ENCODE data around the gene CALB2.
"Not testable (repeated sequence)": the region's sequence is repeated elsewhere in the genome, so short reads cannot be mapped to it uniquely, and the experiment has no call there.

CALB2 gene

GRCh38 chr16:71358464-71358998 is at the start of gene CALB2:
TSS of gene CALB2 (plus strand) at chr16:71358723. CDS start at chr16:71358793, 70 bp downstream.
- DNase-seq: peak; percentile 69 to 70

DNA sequence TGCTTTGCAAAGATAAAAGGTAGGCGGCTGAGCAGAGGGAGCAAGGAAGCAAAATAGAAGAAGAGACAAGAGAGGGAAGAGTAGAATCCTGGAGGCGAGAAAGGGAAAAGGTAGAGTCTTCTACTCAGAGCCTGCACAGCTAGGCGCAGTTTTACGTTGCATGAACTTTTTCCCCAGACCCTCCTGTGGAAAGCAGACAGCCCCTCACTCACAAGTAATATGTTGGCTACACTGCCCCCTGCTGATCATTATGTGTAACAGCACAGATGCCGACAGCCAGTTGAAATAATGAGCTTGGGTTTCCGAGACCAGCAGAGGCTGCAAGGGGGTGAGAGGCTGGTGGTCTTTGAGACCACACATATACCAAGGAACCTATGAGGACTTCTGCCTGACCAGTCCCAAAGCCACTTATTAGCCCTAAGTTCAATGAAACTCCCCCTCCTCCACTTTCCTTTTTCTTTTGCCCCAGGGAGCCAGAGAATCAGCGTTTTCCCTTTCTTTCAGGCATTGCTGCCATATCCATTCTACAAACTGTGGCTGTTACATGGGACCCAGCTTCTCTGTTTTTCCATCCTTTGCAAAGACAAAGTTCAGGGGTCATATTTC is 46.9 kb upstream of the CALB2 start:
- DNase-seq: peak; percentile 5 to 21

DNA sequence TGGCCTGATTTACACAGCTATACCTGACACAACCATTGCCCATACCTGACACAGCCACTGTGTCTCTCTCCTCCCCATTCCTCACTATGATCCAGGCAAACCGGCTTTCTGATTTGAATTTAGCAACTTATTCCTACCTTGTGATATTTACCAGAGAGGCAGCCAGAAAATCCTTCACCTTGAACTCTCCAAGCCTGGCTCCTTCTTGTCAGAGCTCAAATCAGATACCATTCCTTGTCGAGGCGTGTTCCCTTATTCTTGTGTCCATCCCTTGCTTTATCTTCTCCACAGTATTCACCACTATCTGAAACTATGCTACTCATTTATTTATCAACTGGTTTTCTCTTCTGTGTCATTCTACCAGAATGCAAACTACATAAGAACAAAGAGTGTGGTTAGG is 44.9 kb upstream of the CALB2 start:
- DNase-seq: not testable (repeated sequence)

DNA sequence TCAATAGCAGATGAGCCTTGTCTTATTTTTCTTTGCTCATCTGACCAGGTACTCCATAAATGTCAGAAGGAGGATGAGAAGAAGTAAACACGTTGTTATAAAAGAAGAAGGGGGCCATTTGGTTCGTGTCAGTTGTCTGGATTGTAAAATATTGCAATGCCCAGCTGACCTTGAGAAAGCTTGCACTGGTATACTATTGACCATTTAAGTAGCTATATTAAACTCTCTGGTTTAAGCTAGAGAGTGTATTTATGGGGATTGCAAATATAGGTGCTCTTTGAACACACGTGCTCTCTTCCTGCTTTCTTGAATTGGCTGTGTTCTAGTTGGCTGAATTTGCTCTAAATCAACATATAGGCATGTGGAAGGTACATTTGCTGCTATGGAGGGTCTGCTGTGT is 43.3 kb upstream of the CALB2 start:
- no peak for DNase-seq

- DNase-seq: no peak
Observed at GRCh38 chr16:71319999-71320398, 38.5 kb upstream of the CALB2 start.

- DNase-seq: no peak
Observed at GRCh38 chr16:71327720-71328119, 30.8 kb upstream of the CALB2 start.

DNA sequence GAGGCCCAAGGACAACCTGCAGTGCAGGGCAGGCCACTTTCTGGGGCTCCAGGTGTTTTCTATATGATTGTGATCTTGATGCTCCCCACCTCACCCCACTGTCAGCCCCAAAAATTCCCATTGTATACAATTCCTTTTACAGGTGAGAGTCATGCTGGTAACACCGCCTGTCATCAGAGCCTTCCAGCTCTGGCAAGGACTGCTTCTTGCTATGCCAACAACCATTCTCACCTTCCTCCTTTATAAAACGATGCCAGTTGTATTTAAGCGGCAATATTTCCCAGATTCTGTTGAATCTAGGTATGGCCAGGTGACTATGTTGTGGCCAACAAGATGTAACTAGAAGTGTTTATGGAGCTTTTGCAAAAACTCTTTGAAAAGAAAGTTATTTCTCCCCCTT is 30.4 kb upstream of the CALB2 start:
- DNase-seq: no peak

- DNase-seq: no peak
Observed at GRCh38 chr16:71337631-71338030, 20.9 kb upstream of the CALB2 start.

DNA sequence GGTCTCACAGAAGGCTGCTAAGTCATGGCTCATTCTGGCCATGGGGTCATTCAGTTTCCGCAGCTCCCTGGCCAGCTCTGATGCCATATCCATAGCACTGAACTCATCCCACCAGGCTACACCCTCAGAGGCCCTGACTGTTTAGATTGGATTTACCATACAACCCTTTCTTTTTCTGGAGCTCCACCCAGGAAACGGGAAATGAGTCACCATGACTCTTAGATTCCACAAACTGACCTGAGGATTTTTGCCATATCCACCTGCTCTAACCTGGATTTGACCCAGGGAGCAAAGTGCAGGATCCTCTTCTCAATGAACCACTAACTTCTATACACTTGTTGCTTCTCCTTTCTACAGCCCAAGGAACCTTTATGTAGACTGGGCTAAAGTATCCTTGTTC is 20.3 kb upstream of the CALB2 start:
- DNase-seq: no peak

DNA sequence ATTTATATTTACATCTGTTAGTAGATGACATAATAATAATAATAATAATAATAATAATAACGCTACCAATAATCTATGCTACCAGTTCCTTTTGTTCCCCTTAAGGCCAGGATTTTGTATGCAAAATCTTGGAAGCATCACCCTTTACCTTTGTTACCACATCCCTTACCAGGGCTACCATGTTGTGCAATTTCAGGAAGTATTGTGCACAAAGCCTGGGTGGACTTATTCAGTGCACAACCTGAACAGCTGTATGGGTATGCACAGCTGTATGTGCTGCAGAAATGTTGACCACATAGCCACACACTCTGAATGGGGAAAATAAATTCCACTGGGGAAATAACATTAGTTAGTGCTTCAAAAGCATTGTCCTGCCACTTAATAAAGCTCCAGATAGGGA is 19.9 kb upstream of the CALB2 start:
- DNase-seq: no peak

DNA sequence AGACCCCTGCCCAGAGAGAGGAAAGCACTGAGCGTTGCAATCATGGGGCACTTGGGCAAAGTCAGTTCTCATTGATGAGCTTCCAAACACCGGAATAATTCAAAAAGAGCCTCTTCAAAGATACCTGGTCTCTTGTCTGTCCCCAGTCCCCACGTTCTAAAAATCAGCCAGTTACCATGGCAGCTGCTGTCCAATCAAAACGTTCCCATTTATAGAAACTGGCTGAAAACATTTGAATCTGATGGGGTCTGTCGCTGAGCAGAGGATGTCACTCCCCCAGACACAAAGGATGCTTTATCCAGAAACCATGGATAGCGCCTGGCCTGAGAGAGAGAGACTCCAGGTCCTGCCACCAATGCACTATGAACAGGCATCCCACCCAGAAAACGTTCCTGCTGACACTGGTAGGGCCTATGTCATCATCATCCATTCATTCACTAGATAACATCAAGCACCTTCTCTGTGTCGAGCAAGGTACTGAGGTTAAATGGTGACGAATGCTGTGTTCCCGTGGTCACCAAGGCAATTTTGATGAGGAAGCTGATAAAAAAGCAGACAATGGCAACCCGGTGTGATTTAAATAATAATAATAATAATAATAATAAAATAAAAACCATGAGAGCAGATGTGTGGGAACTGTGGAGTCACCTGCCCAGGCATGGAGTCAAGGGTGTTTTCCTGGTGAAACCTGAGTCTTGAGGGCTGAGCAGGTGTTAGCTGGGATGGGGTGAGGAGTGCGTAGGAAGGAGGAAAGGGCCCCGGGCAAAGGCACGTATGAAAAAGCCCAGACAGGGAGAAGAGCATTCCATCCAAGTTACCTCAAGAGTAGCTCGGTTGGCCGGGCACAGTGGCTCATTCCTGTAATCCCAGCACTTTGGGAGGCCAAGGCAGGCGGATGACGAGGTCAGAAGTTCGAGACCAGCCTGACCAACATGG is 19.0 kb upstream of the CALB2 start:
- no peak for DNase-seq

- DNase-seq: no peak
Observed at GRCh38 chr16:71340406-71340805, 18.1 kb upstream of the CALB2 start.

- DNase-seq: no peak
Observed at GRCh38 chr16:71341881-71342280, 16.6 kb upstream of the CALB2 start.

DNA sequence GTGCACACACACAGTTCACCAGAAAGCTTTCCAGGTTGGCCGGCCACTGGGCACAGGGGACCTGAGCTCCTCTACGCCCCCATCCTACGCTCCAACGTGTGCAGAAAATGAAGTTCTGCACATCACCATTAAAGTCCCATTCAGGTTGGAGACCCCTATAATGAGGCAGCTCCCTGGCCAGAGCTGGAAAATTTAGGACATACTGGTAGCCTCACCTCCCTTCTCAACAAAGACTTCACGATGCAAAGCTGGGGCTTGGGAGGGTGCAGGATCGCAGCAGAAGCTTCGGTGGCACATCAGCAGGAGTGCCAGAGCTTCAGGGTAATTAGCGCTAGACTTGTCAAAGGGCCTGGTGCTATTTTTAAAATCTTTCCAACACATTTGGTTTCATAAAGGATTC is 15.4 kb upstream of the CALB2 start:
- no peak for DNase-seq

DNA sequence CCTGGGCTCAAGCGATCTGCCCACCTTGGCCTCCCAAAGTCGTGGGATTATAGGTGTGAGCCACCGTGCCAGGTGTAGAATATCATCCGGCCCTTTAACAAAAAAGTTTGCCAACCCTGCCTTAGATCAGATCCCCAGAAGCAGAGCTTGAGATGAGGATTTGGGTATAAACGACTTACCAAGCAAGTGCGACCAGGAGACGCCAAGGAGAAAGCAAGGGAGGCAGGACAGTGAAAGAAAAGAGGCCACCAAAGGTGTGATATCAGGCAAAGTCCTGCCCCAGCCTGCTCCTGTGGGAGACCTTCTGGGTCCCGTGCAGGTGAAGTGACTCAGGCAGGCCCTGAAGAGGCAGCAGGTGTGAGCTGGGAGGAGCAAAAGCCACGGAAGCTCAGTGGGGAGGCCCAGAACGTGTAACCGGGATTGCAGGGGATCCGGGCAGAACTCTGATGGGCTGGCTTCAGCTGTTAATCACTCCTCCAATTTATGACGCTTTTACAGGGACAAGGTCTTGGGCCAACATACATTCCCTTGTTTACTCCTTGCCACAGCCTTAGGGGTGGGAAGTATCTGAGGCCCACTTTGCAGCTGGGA is 14.1 kb upstream of the CALB2 start:
- DNase-seq: no peak

GRCh38 chr16:71345031-71345430 is 13.5 kb upstream of the CALB2 start:
- no peak for DNase-seq

GRCh38 chr16:71347146-71347545 is 11.4 kb upstream of the CALB2 start:
- no peak for DNase-seq

- DNase-seq: no peak
Observed at GRCh38 chr16:71348262-71349085, 10.0 kb upstream of the CALB2 start.

DNA sequence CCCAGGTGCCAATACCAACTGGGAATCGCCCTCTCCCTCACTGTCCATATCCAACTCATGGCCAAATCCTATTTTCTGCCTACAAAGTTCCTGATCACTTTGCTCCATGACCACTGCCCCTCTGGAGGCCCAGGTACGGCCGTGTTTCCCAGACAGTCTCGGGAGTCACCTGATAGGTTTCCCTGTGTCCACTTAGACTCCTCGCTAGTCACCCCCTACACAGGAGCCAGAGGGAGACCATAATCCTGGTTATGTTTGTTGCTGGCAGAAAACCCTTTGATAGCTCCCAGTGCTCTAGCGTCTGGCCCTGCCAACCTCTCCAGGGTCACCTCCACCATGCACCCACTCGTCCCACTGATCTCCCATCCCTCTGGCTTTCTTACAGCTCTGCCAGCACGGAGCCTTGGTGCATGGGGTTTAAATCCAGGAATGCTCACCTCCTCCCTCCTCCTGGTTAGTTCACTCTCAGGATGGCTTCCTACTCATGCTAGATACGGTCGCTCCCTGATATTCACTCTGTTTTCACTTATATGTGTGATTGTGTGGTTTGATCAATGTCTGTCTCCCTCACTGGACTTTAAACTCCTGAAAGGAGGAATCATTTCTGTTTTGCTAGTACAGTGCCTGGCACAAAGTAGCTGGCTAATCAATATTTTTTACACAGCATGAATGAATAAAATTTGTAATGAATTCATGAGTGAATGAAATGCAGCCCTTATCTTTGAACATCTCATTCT is 7.5 kb upstream of the CALB2 start:
- DNase-seq: no peak

GRCh38 chr16:71351558-71351901 is 7.0 kb upstream of the CALB2 start:
- DNase-seq: no peak

- DNase-seq: no peak
Observed at GRCh38 chr16:71352466-71352865, 6.1 kb upstream of the CALB2 start.

- DNase-seq: no peak
Observed at GRCh38 chr16:71352963-71353460, 5.5 kb upstream of the CALB2 start.

Data from activated CD4-positive, alpha-beta T cell treated with anti-CD3 and anti-CD28 coated beads, Interleukin-2, amount 50 U/mL, for 48 hours (primary cell).